ENCODE measurements around the gene ARHGAP10.

GRCh38 chr4:147874109-147874508 lies 142.2 kb downstream of the ARHGAP10 start:
- TF ChIP-seq GATA3 (IDR thresholded peaks at IDR 0.05; ENCODE audit: low read depth, low read length) = no peak
- TF ChIP-seq GATA2 (IDR thresholded peaks at IDR 0.05; ENCODE audit: low read depth, low read length) = no peak

Measured in SH-SY5Y (cell line).